Lung (tissue), 12 donors: ENCODE results near the gene HSF2. TPM values are rescaled to one million over a fixed set of nuclear protein-coding genes. Genes with fewer than 3 reads are reported as not detected.

ENCODE experiments used
- ATAC-seq: fragments of 200-7000 bp; cut with Tn5 transposase; one replicate; pipeline ENCODE4 v1.9.1; 2020; ENCODE audit warnings: moderate number of reproducible peaks; ENCODE audit not compliant: insufficient read depth, low FRiP score
- DNase-seq, 3 donors: peaks; one replicate each; pipeline ENCODE4 v3.0.0-alpha.2; 2013 to 2017
- H3K27ac ChIP-seq, 2 donors: one replicate each; pipeline ENCODE4 v1.5.1; 2013; ENCODE audit warnings: mild to moderate bottlenecking in 2 of 2, moderate library complexity in 2 of 2, control low read depth in 1 of 2, inconsistent platforms in 1 of 2, low read depth in 1 of 2, low read length in 1 of 2
- H3K27me3 ChIP-seq, 3 donors: one replicate each; pipeline ENCODE4 v1.5.1; 2013; ENCODE audit warnings: low read length in 2 of 3; ENCODE audit not compliant: control insufficient read depth in 3 of 3, insufficient read depth in 3 of 3
- H3K36me3 ChIP-seq, 4 donors: one replicate each; pipeline ENCODE4 v1.5.1; 2013; ENCODE audit warnings: low read length in 4 of 4, mild to moderate bottlenecking in 1 of 4, moderate library complexity in 1 of 4; ENCODE audit not compliant: control insufficient read depth in 4 of 4, insufficient read depth in 4 of 4
- H3K4me1 ChIP-seq, 5 donors: one replicate each; pipeline ENCODE4 v1.5.1; 2013; ENCODE audit warnings: low read length in 5 of 5, mild to moderate bottlenecking in 2 of 5, moderate library complexity in 1 of 5; ENCODE audit not compliant: control insufficient read depth in 5 of 5, insufficient read depth in 5 of 5
- H3K4me3 ChIP-seq: one replicate; pipeline ENCODE4 v1.5.1; 2013; ENCODE audit warnings: mild to moderate bottlenecking, control low read depth, moderate library complexity
- H3K9ac ChIP-seq, 2 donors: one replicate each; pipeline ENCODE4 v1.5.1; 2013; ENCODE audit warnings: low read length in 2 of 2, control low read depth in 1 of 2; ENCODE audit not compliant: insufficient read depth in 1 of 2
- H3K9me3 ChIP-seq, 4 donors: one replicate each; pipeline ENCODE4 v1.5.1; 2013; ENCODE audit warnings: low read length in 3 of 4, mild to moderate bottlenecking in 1 of 4, moderate library complexity in 1 of 4; ENCODE audit not compliant: control insufficient read depth in 4 of 4, insufficient read depth in 3 of 4
- WGBS, 2 donors: extraction: QIAGEN DNeasy Blood & Tissue Kit; methylation state at CpG; one replicate each; pipeline ENCODE4 v1.1.7; 2013; 5-methylcytosine and 5-hydroxymethylcytosine counted together
- polyA plus RNA-seq, 2 donors: library from polyadenylated mRNA; stranded (reverse); fragments of 200-250 nt; gene quantifications; one replicate each; pipeline ENCODE4 v1.2.1, GENCODE V29; 2013
- total RNA-seq, 2 donors: library from RNA; depleted of rRNA in 1 of 2; stranded (reverse); fragments of >200 nt in 1 of 2; gene quantifications; one replicate each; pipeline ENCODE4 v1.2.1, GENCODE V29; 2014 to 2021
- TF ChIP-seq, protein P1 (sequence below): IDR thresholded peaks from 2 replicates; pipeline ENCODE4 v1.5.1; 2012; ENCODE audit warnings: mild to moderate bottlenecking; ENCODE audit errors: control extremely low read depth, extremely low read depth
- donor health status: control.
- donor health status: control.
- donor health status: Bipolar disorder and iron deficiency.
- donor health status: healthy.
- donor health status: DM: yes; HTN: yes; CAD: no.

The HSF2 gene
- total and polyA plus RNA-seq, 4 donors = 7.0 to 36.8 (median 8.7) TPM

DNA sequence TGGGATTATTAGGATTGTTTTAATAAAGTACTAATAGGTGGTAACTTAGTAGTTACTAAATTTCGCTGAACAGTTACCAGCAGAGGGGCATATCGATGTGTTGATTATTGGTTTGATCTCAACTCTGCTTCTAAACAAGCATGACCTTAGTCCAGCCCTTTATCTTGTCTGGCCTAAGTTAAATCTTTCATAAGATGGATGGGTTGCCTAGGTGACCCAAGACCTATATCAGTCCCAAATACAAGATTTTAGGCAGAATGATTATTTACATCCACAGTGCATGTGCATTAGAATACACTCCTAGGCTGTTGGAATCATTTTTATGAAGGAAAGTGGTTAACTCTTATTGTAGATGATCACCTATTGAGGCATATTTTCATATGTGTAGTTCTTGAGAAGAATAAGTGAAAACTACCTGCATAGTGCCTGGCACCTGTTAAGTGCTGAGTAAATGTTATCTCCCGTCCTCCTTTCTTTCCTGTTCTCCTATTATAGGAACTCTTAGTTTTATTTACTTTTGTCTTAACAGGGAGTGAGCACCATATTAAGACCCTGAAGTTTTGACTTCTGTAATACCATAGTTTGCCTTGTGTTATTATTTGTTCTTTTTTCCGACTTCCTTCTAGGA lies 1.1 kb downstream of the HSF2 start:
- WGBS, 2 donors = 35 to 41% methylated on average over 4 of the region's 4 CpGs

DNA sequence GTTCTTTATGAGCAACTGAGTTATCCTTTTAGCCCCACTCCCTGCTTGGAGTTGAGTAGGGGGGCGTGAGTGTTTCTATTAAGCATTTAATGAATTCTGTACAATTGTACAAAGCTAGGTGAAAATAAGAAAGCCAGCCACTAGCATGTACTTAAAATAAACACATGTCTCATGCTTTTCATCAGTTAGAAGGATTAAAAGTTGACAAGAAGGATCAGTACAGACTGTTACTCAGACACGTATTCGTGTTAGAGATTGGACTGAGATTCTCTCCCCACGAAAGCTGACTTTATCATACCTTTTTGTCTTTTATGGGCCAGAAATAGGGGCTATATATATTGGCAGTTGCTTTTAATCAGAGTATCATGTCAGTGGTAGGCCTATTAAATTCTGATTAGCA lies 1.7 kb downstream of the HSF2 start:
- DNase-seq = no peak
- peaks cover 1 to 22% (median 13%) of the 10 kb centered on the region in 5 donors for H3K4me1 ChIP-seq
- ATAC-seq = no peak
- peak overlapping the region in 1 of 2 donors; percentile 42 for H3K9ac ChIP-seq
- H3K9me3 ChIP-seq = no peaks in the 10 kb centered on the region
- TF ChIP-seq, protein P1, sequence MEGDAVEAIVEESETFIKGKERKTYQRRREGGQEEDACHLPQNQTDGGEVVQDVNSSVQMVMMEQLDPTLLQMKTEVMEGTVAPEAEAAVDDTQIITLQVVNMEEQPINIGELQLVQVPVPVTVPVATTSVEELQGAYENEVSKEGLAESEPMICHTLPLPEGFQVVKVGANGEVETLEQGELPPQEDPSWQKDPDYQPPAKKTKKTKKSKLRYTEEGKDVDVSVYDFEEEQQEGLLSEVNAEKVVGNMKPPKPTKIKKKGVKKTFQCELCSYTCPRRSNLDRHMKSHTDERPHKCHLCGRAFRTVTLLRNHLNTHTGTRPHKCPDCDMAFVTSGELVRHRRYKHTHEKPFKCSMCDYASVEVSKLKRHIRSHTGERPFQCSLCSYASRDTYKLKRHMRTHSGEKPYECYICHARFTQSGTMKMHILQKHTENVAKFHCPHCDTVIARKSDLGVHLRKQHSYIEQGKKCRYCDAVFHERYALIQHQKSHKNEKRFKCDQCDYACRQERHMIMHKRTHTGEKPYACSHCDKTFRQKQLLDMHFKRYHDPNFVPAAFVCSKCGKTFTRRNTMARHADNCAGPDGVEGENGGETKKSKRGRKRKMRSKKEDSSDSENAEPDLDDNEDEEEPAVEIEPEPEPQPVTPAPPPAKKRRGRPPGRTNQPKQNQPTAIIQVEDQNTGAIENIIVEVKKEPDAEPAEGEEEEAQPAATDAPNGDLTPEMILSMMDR = no peak
- no peaks in the 10 kb centered on the region for H3K27me3 ChIP-seq
- H3K27ac ChIP-seq = peak overlapping the region in 1 of 2 donors; percentile 95
- 73 to 88% methylated on average over 4 of the region's 4 CpGs for WGBS, 2 donors
- no peak overlapping the region for H3K4me3 ChIP-seq
- no peaks in the 10 kb centered on the region for H3K36me3 ChIP-seq

More for the DNA sequence above, 1.1 kb downstream of the HSF2 start:
- ATAC-seq (no peak), DNase-seq (peak in 2 of 3 donors; percentile 10 to 26)
- no peaks in the 10 kb centered on the region for H3K27me3 ChIP-seq
- H3K27ac ChIP-seq = peak overlapping the region in 1 of 2 donors; percentile 95
- no peaks in the 10 kb centered on the region for H3K36me3 ChIP-seq
- H3K9me3 ChIP-seq = no peaks in the 10 kb centered on the region
- TF ChIP-seq, protein P1 = no peak
- H3K4me1 ChIP-seq = peaks cover 1 to 18% (median 13%) of the 10 kb centered on the region in 5 donors
- H3K4me3 ChIP-seq = no peak overlapping the region
- peak overlapping the region; percentile 93 to 95 for H3K9ac ChIP-seq

DNA sequence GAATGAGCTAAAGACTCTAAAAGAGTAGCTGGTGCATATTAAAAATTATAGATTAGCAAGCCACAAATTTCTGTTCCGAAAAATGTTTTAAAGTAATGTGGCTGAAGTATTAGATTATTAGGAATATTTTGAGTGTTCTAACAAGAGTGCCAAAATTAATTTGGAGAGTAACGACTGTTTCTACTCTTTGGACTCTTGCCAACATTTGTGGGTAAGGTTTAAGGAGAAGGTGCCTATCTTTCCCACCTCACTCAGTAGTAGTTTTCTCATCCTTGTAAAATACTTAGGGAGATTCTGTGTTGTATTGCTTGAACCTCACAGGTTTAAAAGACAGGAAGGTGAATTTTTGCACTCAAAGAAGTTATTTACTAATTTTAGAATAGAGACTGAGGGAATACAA lies 5.0 kb downstream of the HSF2 start:
- H3K9me3 ChIP-seq = no peaks in the 10 kb centered on the region
- 64 to 68% methylated on average over 2 of the region's 2 CpGs for WGBS, 2 donors
- DNase-seq = no peak
- peaks cover 0 to 37% (median 10%) of the 10 kb centered on the region in 5 donors for H3K4me1 ChIP-seq
- H3K9ac ChIP-seq = no peak overlapping the region
- no peak overlapping the region for H3K4me3 ChIP-seq
- no peaks in the 10 kb centered on the region for H3K27me3 ChIP-seq
- no peak for ATAC-seq
- TF ChIP-seq, protein P1 = no peak
- H3K27ac ChIP-seq = no peak overlapping the region
- no peaks in the 10 kb centered on the region for H3K36me3 ChIP-seq
